ENCODE results near the gene KLK6. TPM values are rescaled to one million over a fixed set of nuclear protein-coding genes. Genes with fewer than 3 reads are reported as not detected.
"Not testable (repeated sequence)": the region's sequence is repeated elsewhere in the genome, so short reads cannot be mapped to it uniquely, and the experiment has no call there.

The KLK6 gene
- total RNA-seq, 1 donor from 2014 or later, result not detected

- H3K27me3 ChIP-seq (ENCODE audit: control insufficient read depth in 3 of 3, insufficient read depth in 3 of 3, low read length in 3 of 3), result peaks cover 0 to 8% (median 0%) of the 10 kb centered on the region in 3 donors
- no peaks in the 10 kb centered on the region for H3K4me1 ChIP-seq (ENCODE audit: control insufficient read depth in 3 of 3, insufficient read depth in 3 of 3, low read length in 3 of 3)
- H3K9ac ChIP-seq (ENCODE audit: low read depth in 1 of 3, low read length in 3 of 3), result no peak overlapping the region
- no peak overlapping the region for H3K4me3 ChIP-seq (ENCODE audit: low read length in 3 of 3)
- no peak overlapping the region for H3K27ac ChIP-seq (ENCODE audit: low read depth, low read length)
- H3K36me3 ChIP-seq (ENCODE audit: control insufficient read depth in 3 of 3, insufficient read depth in 3 of 3, low read length in 3 of 3), result no peaks in the 10 kb centered on the region
- H3K9me3 ChIP-seq (ENCODE audit: control insufficient read depth in 3 of 3, low read length in 3 of 3), result peaks cover 0 to 3% (median 2%) of the 10 kb centered on the region in 3 donors
These were observed 24.7 kb upstream of the KLK6 start for GRCh38 chr19:50994129-50994528.

- H3K9ac ChIP-seq (ENCODE audit: low read depth in 1 of 3, low read length in 3 of 3), result no peak overlapping the region
- H3K27me3 ChIP-seq (ENCODE audit: control insufficient read depth in 3 of 3, insufficient read depth in 3 of 3, low read length in 3 of 3), result peaks cover 0 to 5% (median 0%) of the 10 kb centered on the region in 3 donors
- no peaks in the 10 kb centered on the region for H3K36me3 ChIP-seq (ENCODE audit: control insufficient read depth in 3 of 3, insufficient read depth in 3 of 3, low read length in 3 of 3)
- H3K4me3 ChIP-seq (ENCODE audit: low read length in 3 of 3), result no peak overlapping the region
- no peak overlapping the region for H3K27ac ChIP-seq (ENCODE audit: low read depth, low read length)
- no peaks in the 10 kb centered on the region for H3K4me1 ChIP-seq (ENCODE audit: control insufficient read depth in 3 of 3, insufficient read depth in 3 of 3, low read length in 3 of 3)
- H3K9me3 ChIP-seq (ENCODE audit: control insufficient read depth in 3 of 3, low read length in 3 of 3), result peaks cover 0 to 3% (median 2%) of the 10 kb centered on the region in 3 donors
These were observed 23.3 kb upstream of the KLK6 start for GRCh38 chr19:50992666-50993035.

GRCh38 chr19:50984416-50984815 is 15.0 kb upstream of the KLK6 start:
- H3K36me3 ChIP-seq (ENCODE audit: control insufficient read depth in 3 of 3, insufficient read depth in 3 of 3, low read length in 3 of 3); H3K27ac ChIP-seq (ENCODE audit: low read depth, low read length); H3K9ac ChIP-seq (ENCODE audit: low read depth in 1 of 3, low read length in 3 of 3); H3K4me1 ChIP-seq (ENCODE audit: control insufficient read depth in 3 of 3, insufficient read depth in 3 of 3, low read length in 3 of 3); H3K9me3 ChIP-seq (ENCODE audit: control insufficient read depth in 3 of 3, low read length in 3 of 3); H3K4me3 ChIP-seq (ENCODE audit: low read length in 3 of 3): not testable (repeated sequence)
- H3K27me3 ChIP-seq (ENCODE audit: control insufficient read depth in 3 of 3, insufficient read depth in 3 of 3, low read length in 3 of 3), result peaks cover 0 to 14% (median 5%) of the 10 kb centered on the region in 3 donors

DNA sequence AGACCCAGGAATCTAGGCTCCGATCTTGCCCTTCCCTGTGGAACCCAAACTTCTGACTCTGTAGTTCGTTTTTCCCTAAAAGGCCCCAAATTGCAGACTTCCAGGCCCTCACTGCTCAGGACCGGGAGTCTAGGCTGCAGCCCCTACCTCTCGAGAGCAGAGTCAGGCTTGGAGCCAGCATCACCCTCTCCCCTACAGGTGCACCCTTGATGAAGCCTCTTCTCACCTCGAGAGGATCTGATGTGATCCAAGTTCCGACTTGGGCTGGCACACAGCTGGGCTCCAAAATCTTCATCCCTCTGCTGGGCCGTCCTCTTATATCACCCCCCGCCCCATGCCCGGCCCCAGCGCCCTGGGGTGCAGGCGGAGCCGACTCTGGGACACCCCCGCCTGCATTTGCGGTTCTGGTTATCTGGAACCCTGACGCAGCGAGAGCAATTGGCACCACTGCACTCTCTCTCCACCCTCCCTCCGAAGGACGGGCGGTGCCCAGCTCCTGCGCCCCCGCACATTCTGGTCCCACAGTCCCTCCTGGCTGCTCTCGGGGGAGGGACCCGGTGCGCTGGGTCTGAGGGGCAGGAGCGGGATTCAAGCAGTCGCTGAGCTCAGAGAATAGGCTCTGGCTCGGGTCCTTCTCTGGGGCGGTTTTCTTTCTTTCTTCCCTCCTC is 14.4 kb upstream of the KLK6 start, which contains the start of gene KLK7:
Gene KLK7 (minus strand): TSS at position 293 of the 668 bp plus-strand sequence. CDS start 1,518 bp downstream, outside the sequence.
- H3K27ac ChIP-seq (ENCODE audit: low read depth, low read length), result no peak within 1 kb of the TSS
- H3K9me3 ChIP-seq (ENCODE audit: control insufficient read depth in 3 of 3, low read length in 3 of 3), result no peaks in the 10 kb centered on the region
- no peak within 1 kb of the TSS for H3K9ac ChIP-seq (ENCODE audit: low read depth in 1 of 3, low read length in 3 of 3)
- H3K36me3 ChIP-seq (ENCODE audit: control insufficient read depth in 3 of 3, insufficient read depth in 3 of 3, low read length in 3 of 3), result no peaks in the 10 kb centered on the region
- H3K4me3 ChIP-seq (ENCODE audit: low read length in 3 of 3), result no peak within 1 kb of the TSS
- H3K4me1 ChIP-seq (ENCODE audit: control insufficient read depth in 3 of 3, insufficient read depth in 3 of 3, low read length in 3 of 3), result no peaks in the 10 kb centered on the region
- H3K27me3 ChIP-seq (ENCODE audit: control insufficient read depth in 3 of 3, insufficient read depth in 3 of 3, low read length in 3 of 3), result peaks cover 0 to 18% (median 5%) of the 10 kb centered on the region in 3 donors

DNA sequence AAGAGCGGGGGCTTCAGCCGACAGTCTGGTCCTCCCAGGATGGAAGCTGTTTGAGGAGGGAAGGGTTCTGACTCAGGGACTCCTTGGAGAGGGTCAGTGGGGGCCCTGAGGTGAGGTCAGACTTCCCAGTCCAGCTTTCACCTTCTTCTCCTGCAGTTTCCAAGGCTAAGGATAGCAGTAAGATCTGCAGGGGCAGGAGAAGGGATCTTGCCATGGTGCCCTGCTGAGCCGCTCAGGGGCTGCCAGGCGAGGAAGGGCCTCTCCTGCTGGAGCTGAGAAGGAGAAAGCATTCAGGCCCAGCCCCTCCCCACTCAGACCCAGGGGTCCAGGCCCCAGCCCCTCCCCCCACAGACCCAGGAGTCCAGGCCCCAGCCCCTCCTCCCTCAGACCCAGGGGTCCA is 12.8 kb upstream of the KLK6 start:
- no peak overlapping the region for H3K4me3 ChIP-seq (ENCODE audit: low read length in 3 of 3)
- H3K9me3 ChIP-seq (ENCODE audit: control insufficient read depth in 3 of 3, low read length in 3 of 3), result peaks cover 0 to 3% (median 0%) of the 10 kb centered on the region in 3 donors
- H3K27me3 ChIP-seq (ENCODE audit: control insufficient read depth in 3 of 3, insufficient read depth in 3 of 3, low read length in 3 of 3), result peaks cover 5 to 22% (median 6%) of the 10 kb centered on the region in 3 donors
- H3K36me3 ChIP-seq (ENCODE audit: control insufficient read depth in 3 of 3, insufficient read depth in 3 of 3, low read length in 3 of 3), result no peaks in the 10 kb centered on the region
- H3K9ac ChIP-seq (ENCODE audit: low read depth in 1 of 3, low read length in 3 of 3), result no peak overlapping the region
- H3K27ac ChIP-seq (ENCODE audit: low read depth, low read length), result no peak overlapping the region
- no peaks in the 10 kb centered on the region for H3K4me1 ChIP-seq (ENCODE audit: control insufficient read depth in 3 of 3, insufficient read depth in 3 of 3, low read length in 3 of 3)

GRCh38 chr19:50981587-50982146 is 12.3 kb upstream of the KLK6 start:
- no peaks in the 10 kb centered on the region for H3K4me1 ChIP-seq (ENCODE audit: control insufficient read depth in 3 of 3, insufficient read depth in 3 of 3, low read length in 3 of 3)
- H3K36me3 ChIP-seq (ENCODE audit: control insufficient read depth in 3 of 3, insufficient read depth in 3 of 3, low read length in 3 of 3), result no peaks in the 10 kb centered on the region
- H3K4me3 ChIP-seq (ENCODE audit: low read length in 3 of 3), result no peak overlapping the region
- peaks cover 0 to 3% (median 0%) of the 10 kb centered on the region in 3 donors for H3K9me3 ChIP-seq (ENCODE audit: control insufficient read depth in 3 of 3, low read length in 3 of 3)
- H3K9ac ChIP-seq (ENCODE audit: low read depth in 1 of 3, low read length in 3 of 3), result no peak overlapping the region
- H3K27me3 ChIP-seq (ENCODE audit: control insufficient read depth in 3 of 3, insufficient read depth in 3 of 3, low read length in 3 of 3), result peaks cover 5 to 22% (median 6%) of the 10 kb centered on the region in 3 donors
- no peak overlapping the region for H3K27ac ChIP-seq (ENCODE audit: low read depth, low read length)

- peaks cover 5 to 27% (median 6%) of the 10 kb centered on the region in 3 donors for H3K27me3 ChIP-seq (ENCODE audit: control insufficient read depth in 3 of 3, insufficient read depth in 3 of 3, low read length in 3 of 3)
- peaks cover 0 to 3% (median 0%) of the 10 kb centered on the region in 3 donors for H3K9me3 ChIP-seq (ENCODE audit: control insufficient read depth in 3 of 3, low read length in 3 of 3)
- H3K4me3 ChIP-seq (ENCODE audit: low read length in 3 of 3), result no peak overlapping the region
- no peak overlapping the region for H3K9ac ChIP-seq (ENCODE audit: low read depth in 1 of 3, low read length in 3 of 3)
- no peaks in the 10 kb centered on the region for H3K36me3 ChIP-seq (ENCODE audit: control insufficient read depth in 3 of 3, insufficient read depth in 3 of 3, low read length in 3 of 3)
- no peak overlapping the region for H3K27ac ChIP-seq (ENCODE audit: low read depth, low read length)
- H3K4me1 ChIP-seq (ENCODE audit: control insufficient read depth in 3 of 3, insufficient read depth in 3 of 3, low read length in 3 of 3), result no peaks in the 10 kb centered on the region
These were observed 10.8 kb upstream of the KLK6 start for GRCh38 chr19:50980208-50980607.

DNA sequence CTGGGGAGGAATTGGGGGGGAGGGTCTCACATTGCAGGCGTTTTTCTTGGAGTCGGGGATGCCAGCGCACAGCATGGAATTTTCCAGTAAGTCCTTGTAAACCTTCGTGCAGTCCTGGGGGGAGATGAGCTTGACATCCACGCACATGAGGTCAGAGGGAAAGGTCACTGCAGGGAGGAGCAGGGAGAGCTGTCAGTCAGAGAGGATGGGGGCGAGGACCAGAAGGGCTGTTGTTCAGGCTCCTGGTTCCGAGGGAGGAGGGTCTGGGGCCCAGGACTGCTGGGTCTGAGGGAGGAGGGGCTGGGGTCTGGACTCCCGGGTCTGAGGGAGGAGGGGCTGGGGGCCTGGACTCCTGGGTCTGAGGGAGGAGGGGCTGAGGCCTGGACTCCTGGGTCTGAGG is 10.4 kb upstream of the KLK6 start:
- Histone ChIP-seq H3K27ac (ENCODE audit: low read depth, low read length) (no peak overlapping the region), H3K36me3 (ENCODE audit: control insufficient read depth in 3 of 3, insufficient read depth in 3 of 3, low read length in 3 of 3) (no peaks in the 10 kb centered on the region), H3K4me3 (ENCODE audit: low read length in 3 of 3) (no peak overlapping the region), H3K27me3 (ENCODE audit: control insufficient read depth in 3 of 3, insufficient read depth in 3 of 3, low read length in 3 of 3) (peaks cover 5 to 27% (median 6%) of the 10 kb centered on the region in 3 donors), H3K9me3 (ENCODE audit: control insufficient read depth in 3 of 3, low read length in 3 of 3) (peaks cover 0 to 3% (median 0%) of the 10 kb centered on the region in 3 donors), H3K4me1 (ENCODE audit: control insufficient read depth in 3 of 3, insufficient read depth in 3 of 3, low read length in 3 of 3) (no peaks in the 10 kb centered on the region), H3K9ac (ENCODE audit: low read depth in 1 of 3, low read length in 3 of 3) (no peak overlapping the region)

DNA sequence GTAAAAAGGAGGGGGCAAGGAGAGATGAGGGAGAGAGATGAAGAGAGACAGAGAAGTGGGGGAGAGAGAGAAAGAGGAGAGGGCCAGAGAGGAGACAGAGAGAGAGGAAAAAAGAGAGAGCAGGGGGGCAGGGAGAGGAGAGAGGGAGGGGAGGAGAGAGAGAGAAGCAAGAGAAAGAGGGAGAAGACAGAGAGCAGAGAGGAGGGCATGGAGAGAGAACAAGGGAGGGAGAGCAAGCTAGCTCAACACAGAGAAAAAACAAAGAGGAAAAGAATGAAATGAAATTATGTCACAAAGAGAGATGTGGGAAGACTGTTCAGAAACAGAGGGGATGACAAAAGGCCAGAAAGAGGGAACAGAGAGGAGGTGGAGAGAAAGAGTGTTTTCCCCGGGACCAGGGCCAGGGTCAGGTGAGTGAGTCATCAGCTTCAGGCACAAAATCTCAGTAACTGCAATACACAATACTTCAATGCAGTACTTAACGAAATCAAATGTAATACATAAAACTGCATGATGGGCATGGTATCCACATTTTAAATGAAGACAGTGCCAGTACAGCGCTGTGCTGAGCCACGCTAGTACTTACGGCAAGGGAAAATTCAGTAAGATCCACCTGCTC is 9.5 kb upstream of the KLK6 start:
- Histone ChIP-seq H3K36me3 (ENCODE audit: control insufficient read depth in 3 of 3, insufficient read depth in 3 of 3, low read length in 3 of 3) (no peaks in the 10 kb centered on the region), H3K4me3 (ENCODE audit: low read length in 3 of 3) (no peak overlapping the region), H3K27me3 (ENCODE audit: control insufficient read depth in 3 of 3, insufficient read depth in 3 of 3, low read length in 3 of 3) (peaks cover 5 to 27% (median 6%) of the 10 kb centered on the region in 3 donors), H3K27ac (ENCODE audit: low read depth, low read length) (no peak overlapping the region), H3K9ac (ENCODE audit: low read depth in 1 of 3, low read length in 3 of 3) (no peak overlapping the region), H3K4me1 (ENCODE audit: control insufficient read depth in 3 of 3, insufficient read depth in 3 of 3, low read length in 3 of 3) (no peaks in the 10 kb centered on the region), H3K9me3 (ENCODE audit: control insufficient read depth in 3 of 3, low read length in 3 of 3) (peaks cover 0 to 3% (median 0%) of the 10 kb centered on the region in 3 donors)

- Histone ChIP-seq H3K27ac (ENCODE audit: low read depth, low read length) (no peak overlapping the region), H3K36me3 (ENCODE audit: control insufficient read depth in 3 of 3, insufficient read depth in 3 of 3, low read length in 3 of 3) (no peaks in the 10 kb centered on the region), H3K4me1 (ENCODE audit: control insufficient read depth in 3 of 3, insufficient read depth in 3 of 3, low read length in 3 of 3) (no peaks in the 10 kb centered on the region), H3K9me3 (ENCODE audit: control insufficient read depth in 3 of 3, low read length in 3 of 3) (peaks cover 0 to 3% (median 0%) of the 10 kb centered on the region in 3 donors), H3K9ac (ENCODE audit: low read depth in 1 of 3, low read length in 3 of 3) (no peak overlapping the region), H3K4me3 (ENCODE audit: low read length in 3 of 3) (no peak overlapping the region), H3K27me3 (ENCODE audit: control insufficient read depth in 3 of 3, insufficient read depth in 3 of 3, low read length in 3 of 3) (peaks cover 5 to 27% (median 6%) of the 10 kb centered on the region in 3 donors)
These were observed 8.2 kb upstream of the KLK6 start for GRCh38 chr19:50977626-50978025.

All from skeletal muscle tissue (tissue), 4 donors.